Measurements from ENCODE around the gene ARHGEF37.

GRCh38 chr5:149656576-149657182 is 75.4 kb downstream of the ARHGEF37 start:
- TF ChIP-seq FOXK2 (IDR thresholded peaks at IDR 0.05) (no peak), LEF1 (IDR thresholded peaks at IDR 0.05; ENCODE audit: borderline replicate concordance) (no peak), PKNOX1 (IDR thresholded peaks at IDR 0.05) (no peak), FOXM1 (IDR thresholded peaks at IDR 0.05; ENCODE audit: borderline replicate concordance) (no peak)
